DND-41 (cell line): ENCODE data around the gene CCDC198.

ENCODE experiments used
- ATAC-seq: fragments of 200-7000 bp; cut with Tn5 transposase; 3 replicates; pipeline ENCODE4 v1.9.1; 2021; ENCODE audit warnings: low read depth; ENCODE audit not compliant: insufficient read depth
- DNase-seq: peaks from one replicate; pipeline ENCODE4 v3.0.0-alpha.2; 2020
- H2AFZ ChIP-seq: 2 replicates; pipeline ENCODE4 v1.6.0; 2012; ENCODE audit warnings: low read depth, low read length
- H3K27ac ChIP-seq: 2 replicates; pipeline ENCODE4 v1.5.1; 2012; ENCODE audit warnings: low read length, inconsistent platforms
- H3K27me3 ChIP-seq: fragments of 200-600 bp; sonication (generic); 2 replicates; pipeline ENCODE4 v1.6.0; 2012; ENCODE audit warnings: low read length, mild to moderate bottlenecking, inconsistent platforms; ENCODE audit not compliant: insufficient read depth, poor library complexity
- H3K36me3 ChIP-seq: 2 replicates; pipeline ENCODE4 v1.5.1; 2012; ENCODE audit warnings: low read length, inconsistent platforms; ENCODE audit not compliant: insufficient read depth
- H3K4me1 ChIP-seq: 2 replicates; pipeline ENCODE4 v1.5.1; 2012; ENCODE audit warnings: mild to moderate bottlenecking, low read length; ENCODE audit not compliant: insufficient read depth
- H3K4me2 ChIP-seq: 2 replicates; pipeline ENCODE4 v1.6.0; 2012; ENCODE audit warnings: mild to moderate bottlenecking, moderate library complexity, low read length, inconsistent platforms; ENCODE audit not compliant: insufficient read depth
- H3K4me3 ChIP-seq, 2 experiments: fragments of 200-600 bp in 1 of 2; shearing (Covaris generic) in 1 of 2; 2 replicates each; pipeline ENCODE4 v1.5.1; 2012 to 2016; ENCODE audit warnings: inconsistent platforms in 2 of 2, low read length in 2 of 2, mild to moderate bottlenecking in 2 of 2, low read depth in 1 of 2, moderate library complexity in 1 of 2
- H3K79me2 ChIP-seq: 2 replicates; pipeline ENCODE4 v1.6.0; 2012; ENCODE audit warnings: low read length, inconsistent platforms; ENCODE audit not compliant: insufficient read depth
- H3K9ac ChIP-seq: 2 replicates; pipeline ENCODE4 v1.6.0; 2012; ENCODE audit warnings: low read depth, mild to moderate bottlenecking, inconsistent platforms, low read length, moderate library complexity
- H3K9me3 ChIP-seq: 2 replicates; pipeline ENCODE4 v1.5.1; 2012; ENCODE audit warnings: low read length, moderate library complexity, mild to moderate bottlenecking, inconsistent platforms; ENCODE audit not compliant: insufficient read depth, severe bottlenecking
- H4K20me1 ChIP-seq: 2 replicates; pipeline ENCODE4 v1.6.0; 2012; ENCODE audit warnings: low read length; ENCODE audit not compliant: insufficient read depth
- EZH2 ChIP-seq: IDR thresholded peaks from 3 replicates; pipeline ENCODE4 v1.6.1; 2012; ENCODE audit warnings: borderline replicate concordance, low read depth, mild to moderate bottlenecking, moderate library complexity, low read length, inconsistent platforms; ENCODE audit not compliant: severe bottlenecking
- TF ChIP-seq, protein P1 (sequence below): IDR thresholded peaks from 2 replicates; pipeline ENCODE4 v1.5.1; 2012; ENCODE audit warnings: borderline replicate concordance, low read length, moderate library complexity, mild to moderate bottlenecking; ENCODE audit not compliant: poor library complexity, severe bottlenecking; ENCODE audit errors: extremely low read depth

The CCDC198 gene

GRCh38 chr14:57420986-57421385, 72.7 kb downstream of the CCDC198 start:
- H3K4me3 ChIP-seq: no peak overlapping the region
- DNase-seq (no peak), ATAC-seq (no peak)
- no peak overlapping the region for H3K27ac ChIP-seq
- H4K20me1 ChIP-seq: no peaks in the 10 kb centered on the region
- no peak for TF ChIP-seq EZH2
- TF ChIP-seq, protein P1, sequence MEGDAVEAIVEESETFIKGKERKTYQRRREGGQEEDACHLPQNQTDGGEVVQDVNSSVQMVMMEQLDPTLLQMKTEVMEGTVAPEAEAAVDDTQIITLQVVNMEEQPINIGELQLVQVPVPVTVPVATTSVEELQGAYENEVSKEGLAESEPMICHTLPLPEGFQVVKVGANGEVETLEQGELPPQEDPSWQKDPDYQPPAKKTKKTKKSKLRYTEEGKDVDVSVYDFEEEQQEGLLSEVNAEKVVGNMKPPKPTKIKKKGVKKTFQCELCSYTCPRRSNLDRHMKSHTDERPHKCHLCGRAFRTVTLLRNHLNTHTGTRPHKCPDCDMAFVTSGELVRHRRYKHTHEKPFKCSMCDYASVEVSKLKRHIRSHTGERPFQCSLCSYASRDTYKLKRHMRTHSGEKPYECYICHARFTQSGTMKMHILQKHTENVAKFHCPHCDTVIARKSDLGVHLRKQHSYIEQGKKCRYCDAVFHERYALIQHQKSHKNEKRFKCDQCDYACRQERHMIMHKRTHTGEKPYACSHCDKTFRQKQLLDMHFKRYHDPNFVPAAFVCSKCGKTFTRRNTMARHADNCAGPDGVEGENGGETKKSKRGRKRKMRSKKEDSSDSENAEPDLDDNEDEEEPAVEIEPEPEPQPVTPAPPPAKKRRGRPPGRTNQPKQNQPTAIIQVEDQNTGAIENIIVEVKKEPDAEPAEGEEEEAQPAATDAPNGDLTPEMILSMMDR: no peak
- no peaks in the 10 kb centered on the region for H3K79me2 ChIP-seq
- H2AFZ ChIP-seq: no peak overlapping the region
- H3K27me3 ChIP-seq: no peaks in the 10 kb centered on the region
- no peaks in the 10 kb centered on the region for H3K4me1 ChIP-seq
- H3K36me3 ChIP-seq: no peaks in the 10 kb centered on the region
- H3K9me3 ChIP-seq: no peaks in the 10 kb centered on the region
- no peak overlapping the region for H3K9ac ChIP-seq
- H3K4me2 ChIP-seq: no peak overlapping the region

DNA sequence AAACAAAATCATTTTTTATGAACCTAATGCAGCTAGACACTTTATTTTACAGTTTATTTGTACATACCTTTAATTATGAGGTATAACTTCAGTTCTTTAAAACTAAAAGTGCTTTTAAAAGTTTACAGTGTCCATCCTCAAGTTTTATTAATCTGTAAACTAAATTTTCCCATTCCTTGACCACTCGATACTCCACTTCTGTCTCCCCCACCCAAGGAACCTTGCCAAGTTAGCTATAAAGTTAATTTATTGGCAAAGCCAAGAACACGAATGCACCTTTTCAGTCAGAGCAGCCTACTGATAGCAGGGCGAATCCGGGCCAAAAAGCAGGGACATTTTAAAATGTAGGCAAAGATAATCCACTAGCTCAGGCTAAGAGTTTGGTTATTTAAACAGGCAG, 73.6 kb downstream of the CCDC198 start:
- Histone ChIP-seq H3K27ac (no peak overlapping the region), H3K27me3 (no peaks in the 10 kb centered on the region), H3K9ac (no peak overlapping the region), H2AFZ (no peak overlapping the region), H3K36me3 (no peaks in the 10 kb centered on the region), H3K4me1 (no peaks in the 10 kb centered on the region), H3K79me2 (no peaks in the 10 kb centered on the region), H3K4me3 (no peak overlapping the region), H3K4me2 (no peak overlapping the region), H4K20me1 (no peaks in the 10 kb centered on the region), H3K9me3 (no peaks in the 10 kb centered on the region)
- DNase-seq: no peak
- no peak for ATAC-seq
- TF ChIP-seq, protein P1: no peak
- TF ChIP-seq EZH2: no peak
